GM21825 (cell line): ENCODE measurements around the gene USP26.
"Not testable (repeated sequence)": the region's sequence is repeated elsewhere in the genome, so short reads cannot be mapped to it uniquely, and the experiment has no call there.

Experiments
- ATAC-seq: cut with Tn5 transposase; IDR thresholded peaks from one replicate; pipeline ENCODE4 v1.9.1; 2021; ENCODE audit warnings: mild to moderate bottlenecking, moderate library complexity; ENCODE audit not compliant: unreplicated experiment

USP26 gene, protein sequence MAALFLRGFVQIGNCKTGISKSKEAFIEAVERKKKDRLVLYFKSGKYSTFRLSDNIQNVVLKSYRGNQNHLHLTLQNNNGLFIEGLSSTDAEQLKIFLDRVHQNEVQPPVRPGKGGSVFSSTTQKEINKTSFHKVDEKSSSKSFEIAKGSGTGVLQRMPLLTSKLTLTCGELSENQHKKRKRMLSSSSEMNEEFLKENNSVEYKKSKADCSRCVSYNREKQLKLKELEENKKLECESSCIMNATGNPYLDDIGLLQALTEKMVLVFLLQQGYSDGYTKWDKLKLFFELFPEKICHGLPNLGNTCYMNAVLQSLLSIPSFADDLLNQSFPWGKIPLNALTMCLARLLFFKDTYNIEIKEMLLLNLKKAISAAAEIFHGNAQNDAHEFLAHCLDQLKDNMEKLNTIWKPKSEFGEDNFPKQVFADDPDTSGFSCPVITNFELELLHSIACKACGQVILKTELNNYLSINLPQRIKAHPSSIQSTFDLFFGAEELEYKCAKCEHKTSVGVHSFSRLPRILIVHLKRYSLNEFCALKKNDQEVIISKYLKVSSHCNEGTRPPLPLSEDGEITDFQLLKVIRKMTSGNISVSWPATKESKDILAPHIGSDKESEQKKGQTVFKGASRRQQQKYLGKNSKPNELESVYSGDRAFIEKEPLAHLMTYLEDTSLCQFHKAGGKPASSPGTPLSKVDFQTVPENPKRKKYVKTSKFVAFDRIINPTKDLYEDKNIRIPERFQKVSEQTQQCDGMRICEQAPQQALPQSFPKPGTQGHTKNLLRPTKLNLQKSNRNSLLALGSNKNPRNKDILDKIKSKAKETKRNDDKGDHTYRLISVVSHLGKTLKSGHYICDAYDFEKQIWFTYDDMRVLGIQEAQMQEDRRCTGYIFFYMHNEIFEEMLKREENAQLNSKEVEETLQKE

GRCh38 chrX:133097031-133097430 lies at the start of gene USP26:
USP26 (minus strand) TSS chrX:133097109; CDS start chrX:133028220, 68,889 bp downstream.
- ATAC-seq: no peak

DNA sequence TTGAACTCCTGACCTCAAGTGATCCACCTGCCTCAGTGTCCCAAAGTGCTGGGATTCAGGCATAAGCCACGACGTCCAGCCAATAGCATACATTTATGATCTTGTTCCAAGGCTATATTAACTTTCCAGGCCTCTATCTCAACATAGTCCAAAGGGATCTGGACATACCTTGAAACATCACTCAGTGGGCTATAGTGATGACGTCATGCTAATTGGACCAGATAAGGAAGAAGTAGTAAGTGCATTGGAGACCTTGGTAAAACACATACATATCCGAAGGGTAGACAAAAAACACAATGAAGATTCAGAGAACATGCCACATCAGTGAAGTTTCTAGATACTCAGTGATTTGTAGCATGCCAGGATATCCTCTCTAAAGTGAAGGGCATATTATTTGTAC lies 37.4 kb upstream of the USP26 start:
- no peak for ATAC-seq

DNA sequence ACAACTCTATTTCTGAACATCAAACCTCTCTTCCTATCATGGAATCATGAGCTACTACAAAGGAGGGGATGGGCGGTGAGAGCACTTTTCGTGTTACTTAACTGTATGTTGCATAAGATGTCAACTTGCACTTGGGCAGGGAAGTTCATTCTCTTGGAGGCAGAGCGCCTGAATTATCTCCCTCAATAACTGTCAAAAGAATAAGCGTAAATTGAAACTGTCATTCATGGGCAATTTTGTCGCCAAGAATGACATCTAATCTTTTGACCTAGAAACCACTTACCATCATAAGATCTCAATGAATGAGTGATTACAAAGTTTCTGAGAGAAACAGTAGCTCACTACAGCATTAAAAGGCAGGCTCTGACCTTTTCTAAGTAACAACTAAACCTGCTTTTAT lies 23.5 kb upstream of the USP26 start:
- ATAC-seq: no peak

DNA sequence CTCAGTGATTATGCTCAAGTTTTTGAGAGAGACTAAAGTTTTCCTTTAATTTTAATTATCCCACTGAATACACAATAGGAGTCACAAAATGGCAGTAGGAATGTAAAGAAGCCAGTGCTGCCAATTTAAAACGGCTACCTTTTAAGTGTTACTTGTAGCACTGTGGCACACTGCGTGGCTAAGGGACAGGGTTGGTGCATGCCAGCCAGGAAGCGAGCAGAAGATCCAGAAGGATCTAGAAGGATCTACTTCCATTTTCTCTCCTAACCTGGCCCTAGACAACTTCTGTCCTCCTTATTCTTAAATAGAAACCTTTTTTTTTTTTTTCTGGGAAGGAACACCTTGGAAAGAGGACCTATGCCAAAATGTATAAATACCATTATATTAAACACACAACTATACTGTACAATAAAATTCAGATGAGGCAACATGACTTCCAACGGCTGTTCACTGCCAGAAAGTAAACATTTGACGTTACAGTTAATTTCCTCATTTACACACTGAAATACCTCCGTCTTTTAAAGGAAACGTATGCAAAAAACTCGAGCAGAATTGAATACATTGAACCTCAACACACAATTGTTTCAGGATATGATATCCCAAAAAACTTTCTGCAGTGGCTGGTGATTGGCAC lies 2.7 kb downstream of the USP26 start:
- no peak for ATAC-seq

DNA sequence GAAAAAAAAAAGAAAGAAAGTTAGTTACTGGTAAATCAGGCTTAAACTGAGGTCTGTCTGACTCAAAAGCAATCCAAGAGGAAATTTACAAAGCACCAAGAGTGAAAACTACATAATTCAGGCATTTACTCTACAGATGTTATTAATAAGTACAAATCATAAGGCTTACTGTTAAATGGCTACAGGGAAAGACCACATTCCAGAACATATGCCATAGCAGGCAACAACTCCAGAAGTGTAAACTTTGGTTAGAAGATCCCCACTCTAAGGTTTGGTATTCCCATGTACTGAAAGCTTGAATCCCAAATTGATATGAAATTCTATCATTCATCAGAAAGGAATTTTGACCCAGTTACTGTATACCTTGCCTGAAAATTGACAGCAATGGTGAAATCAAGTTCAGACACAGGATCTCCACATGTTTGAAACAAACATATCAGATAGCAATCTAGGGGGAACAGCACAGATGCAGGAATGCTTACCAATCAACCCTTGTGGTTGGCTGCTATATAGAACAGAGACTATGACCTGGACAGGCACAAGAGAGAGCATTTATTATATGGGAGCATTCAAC lies 6.6 kb downstream of the USP26 start:
- ATAC-seq: no peak

- no peak for ATAC-seq
These were observed 7.5 kb downstream of the USP26 start for GRCh38 chrX:133089411-133089810.

DNA sequence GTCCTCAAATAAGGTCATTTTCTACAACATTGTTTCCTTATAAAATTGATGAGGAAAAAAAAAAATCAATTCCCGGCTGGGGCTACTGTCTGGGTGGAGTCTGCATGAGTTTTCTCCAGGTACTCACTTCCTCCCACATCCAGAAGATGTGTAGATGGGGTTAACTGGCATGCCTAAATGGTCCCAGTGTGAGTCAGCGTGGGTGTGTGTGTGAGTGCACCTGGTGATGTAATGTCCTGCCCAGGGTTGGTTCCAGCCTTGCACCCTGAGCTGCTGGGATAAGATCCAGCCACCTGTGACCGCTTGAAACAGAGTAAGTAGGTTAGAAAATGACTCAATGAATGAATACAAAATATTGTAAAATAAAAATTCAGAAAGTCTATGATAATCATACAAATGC lies 11.1 kb downstream of the USP26 start:
- no peak for ATAC-seq

DNA sequence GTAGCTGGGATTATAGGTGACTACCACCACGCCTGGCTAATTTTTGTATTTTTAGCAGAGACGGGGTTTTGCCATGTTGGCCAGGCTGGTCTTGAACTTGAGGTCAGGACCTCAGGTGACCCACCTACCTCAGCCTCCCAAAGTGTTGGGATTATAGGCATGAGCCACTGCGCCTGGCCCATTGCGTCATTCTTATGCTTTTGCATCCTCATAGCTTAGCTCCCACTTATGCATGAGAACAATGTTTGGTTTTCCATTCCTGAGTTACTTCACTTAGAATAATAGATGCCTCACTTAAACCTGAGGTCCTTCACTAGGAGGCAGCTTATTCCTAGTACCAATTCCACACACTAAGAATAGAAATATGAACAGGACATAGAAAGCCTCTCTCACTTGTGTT lies 11.9 kb downstream of the USP26 start:
- ATAC-seq: not testable (repeated sequence)

DNA sequence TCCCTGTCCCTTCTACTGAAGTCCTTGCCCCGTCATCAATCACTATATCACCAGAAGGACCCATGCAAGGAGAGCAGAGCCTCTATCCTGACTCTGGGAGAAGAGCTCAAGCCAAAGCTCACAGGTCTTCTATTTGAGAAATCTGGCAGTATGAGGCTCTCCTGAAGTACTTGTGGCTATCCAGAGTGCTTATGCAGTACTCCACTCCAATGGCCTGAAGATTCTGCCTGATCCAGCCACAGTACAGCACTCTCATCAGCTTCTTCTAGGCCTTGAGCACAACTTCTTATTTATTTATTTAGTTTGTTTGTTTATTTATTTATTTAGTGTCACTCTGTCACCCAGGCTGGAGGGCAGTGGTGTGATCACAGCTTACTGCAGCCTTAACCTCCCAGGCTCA lies 13.0 kb downstream of the USP26 start:
- ATAC-seq: no peak

DNA sequence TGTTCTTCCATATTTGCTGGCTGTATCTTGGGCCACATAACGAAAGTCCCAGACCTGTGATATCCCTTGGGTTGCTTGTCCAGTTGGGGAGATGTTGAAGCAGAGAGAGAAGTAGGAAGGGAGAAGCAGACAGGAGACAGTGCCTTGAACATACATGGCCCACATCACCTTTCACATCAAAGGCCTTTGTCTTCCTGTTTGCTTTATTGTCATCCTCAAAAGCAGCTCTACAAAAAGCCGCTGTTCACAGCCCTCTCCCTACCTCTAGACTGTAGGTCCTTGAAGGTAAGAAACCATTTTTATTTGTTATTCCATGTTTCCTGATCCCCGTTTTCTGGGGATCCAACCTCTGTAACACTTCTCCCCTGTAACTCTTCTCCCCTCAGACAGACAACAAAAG lies 14.9 kb downstream of the USP26 start:
- ATAC-seq: no peak

DNA sequence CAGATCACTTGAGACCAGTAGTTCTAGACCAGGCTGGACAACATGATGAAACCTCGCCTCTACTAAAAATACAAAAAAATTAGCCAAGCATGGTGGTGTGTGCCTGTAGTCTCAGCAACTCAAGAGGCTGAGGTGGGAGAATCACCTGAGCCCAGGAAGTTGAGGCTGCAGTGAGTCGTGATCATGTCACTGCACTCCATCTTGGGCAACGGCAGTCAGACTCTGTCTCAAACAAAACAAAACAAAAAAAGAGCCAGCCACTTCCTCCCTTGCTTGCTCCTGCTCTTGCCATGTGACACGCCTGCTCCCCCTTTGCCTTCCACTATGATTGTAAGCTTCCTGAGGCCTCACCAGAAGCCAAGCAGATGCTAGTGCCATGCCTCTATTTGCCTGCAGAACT lies 19.1 kb downstream of the USP26 start:
- ATAC-seq: not testable (repeated sequence)

GRCh38 chrX:133072566-133072965 lies 24.3 kb downstream of the USP26 start:
- no peak for ATAC-seq

DNA sequence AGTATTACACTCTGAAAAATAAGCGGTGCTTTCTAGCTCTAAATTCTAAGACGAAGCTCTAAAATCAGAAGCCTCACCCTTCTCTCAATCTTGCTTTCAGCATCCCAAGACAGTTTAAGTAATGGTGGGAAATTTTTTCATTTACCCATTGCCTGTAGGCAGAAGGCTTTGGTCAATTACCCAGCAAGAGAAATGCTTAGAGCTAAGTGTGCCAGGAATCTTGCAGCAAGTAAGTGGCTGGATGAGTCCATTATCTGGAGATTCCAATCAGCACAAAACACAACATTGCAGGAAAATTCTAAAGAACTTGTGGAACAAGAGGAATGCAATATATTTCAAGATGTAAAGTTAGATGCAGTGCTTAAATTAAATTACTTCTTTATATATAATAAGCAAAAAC lies 28.4 kb downstream of the USP26 start:
- no peak for ATAC-seq

- no peak for ATAC-seq
These were observed 40.6 kb downstream of the USP26 start for GRCh38 chrX:133056341-133056740.

DNA sequence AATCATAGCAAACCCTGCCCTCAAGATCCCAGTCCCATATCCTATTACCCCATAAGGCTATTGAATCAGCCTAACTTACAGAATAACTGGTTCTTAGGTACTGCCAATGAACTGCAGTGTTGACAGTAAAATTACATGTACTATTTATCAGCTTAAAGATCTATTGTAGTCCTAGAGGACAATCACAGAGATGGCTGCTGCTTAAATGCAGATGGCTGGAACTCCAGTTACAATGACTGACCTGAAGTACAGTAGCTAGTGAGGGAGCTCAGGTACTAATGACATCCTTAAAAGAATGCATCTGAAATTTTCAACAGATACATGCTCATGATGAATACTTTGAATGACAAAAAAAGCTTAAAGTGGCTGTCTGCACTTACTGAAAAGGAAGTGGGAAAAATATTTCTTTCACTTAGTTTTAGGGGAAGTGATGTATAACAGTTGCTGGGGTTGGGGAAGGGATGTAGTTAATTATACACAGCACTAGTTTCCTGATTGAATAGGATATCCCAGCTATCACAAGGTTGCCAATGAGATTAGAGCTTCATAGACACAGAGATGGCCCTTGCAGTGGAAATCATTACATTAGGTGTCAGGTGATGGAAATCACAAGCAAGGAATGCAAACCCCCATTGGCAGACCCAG lies 42.0 kb downstream of the USP26 start:
- ATAC-seq: no peak

DNA sequence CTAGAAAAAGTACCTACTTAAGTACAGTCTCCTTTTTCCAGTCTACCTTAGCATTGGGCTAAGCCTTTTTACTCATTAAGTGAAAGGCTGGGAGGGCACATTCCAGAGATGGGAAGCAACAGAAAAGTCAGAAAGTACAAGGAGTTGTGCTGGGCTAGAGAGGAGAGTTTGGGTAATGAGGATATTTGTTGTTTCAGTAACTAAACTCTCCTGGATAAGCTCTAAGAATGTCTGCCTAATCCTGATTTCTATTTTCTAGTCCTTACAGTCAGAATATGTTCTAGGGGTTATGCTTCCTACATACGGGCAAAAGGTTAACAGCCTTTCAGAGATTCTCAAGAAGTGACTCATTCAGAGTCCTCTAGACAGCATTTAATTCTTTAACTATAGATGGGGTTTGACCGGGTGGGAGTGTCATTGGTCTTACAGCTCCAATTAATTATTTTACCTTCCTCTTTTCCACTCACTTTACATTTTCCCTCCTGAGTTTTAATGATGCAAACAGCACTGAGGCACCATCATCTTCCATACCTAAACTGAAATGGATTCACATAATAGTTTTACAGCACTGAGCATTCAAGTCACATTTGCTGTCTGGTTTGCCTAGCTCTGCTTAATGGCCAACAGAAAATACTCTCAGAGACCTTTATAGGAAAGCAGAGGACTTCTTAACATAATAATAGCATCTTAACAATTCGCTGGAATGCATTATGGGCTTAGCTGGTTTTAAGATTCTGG lies 42.9 kb downstream of the USP26 start:
- ATAC-seq: no peak

DNA sequence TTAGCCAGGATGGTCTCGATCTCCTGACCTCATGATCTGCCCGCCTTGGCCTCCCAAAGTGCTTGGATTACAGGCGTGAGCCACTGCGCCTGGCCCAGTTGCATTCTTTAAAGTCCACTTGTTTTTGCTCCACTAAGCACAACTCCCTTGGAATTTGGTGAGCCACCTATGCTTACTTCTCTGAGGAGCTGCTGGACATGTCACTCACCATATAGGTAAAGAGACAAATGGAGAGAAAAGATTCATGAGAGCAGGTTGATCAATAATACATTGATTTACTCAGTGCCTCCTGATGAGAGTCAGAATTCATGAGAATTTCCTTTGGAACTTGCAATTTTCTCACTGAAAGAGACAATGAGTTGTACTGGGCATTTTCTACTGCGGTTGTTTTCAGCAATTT lies 48.2 kb downstream of the USP26 start:
- no peak for ATAC-seq

DNA sequence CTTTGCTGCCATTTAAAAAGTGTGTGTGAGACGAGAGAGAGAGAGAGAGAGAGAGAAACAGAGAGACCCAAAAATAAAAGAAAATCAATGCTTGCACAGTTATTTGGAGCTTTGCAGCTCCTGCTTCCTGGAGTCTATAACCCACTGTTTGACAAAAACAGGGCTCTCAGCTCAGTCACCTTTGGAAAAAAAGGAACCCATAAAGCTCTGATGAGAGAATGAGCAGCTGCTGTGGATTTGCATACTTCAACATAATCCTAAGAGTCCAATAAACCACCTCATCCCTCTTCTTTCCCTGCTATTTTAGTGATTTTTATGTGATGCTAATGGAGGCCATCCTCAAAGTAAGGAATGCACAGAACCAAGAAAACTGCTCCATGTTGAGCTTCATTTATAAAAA lies 50.3 kb downstream of the USP26 start:
- no peak for ATAC-seq

DNA sequence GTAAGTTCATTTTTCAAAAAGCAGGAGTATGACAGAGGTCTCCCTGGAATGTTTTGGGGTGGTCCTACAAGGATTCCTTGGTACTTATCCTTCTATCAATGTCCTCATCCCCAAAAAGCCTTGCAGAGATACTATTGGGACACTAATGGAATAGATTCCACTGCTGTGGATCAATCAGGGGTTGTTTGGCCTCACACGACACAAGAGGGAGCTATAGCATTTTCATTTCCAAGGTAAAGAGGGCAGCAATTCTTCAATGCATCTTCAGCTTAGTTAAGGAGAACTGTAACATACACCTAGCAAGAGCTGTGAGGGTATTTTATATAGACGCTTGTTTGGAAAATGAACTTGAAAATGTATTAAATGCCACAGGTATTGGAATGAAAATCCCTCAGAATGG lies 50.9 kb downstream of the USP26 start:
- ATAC-seq: no peak
